SK-N-SH (cell line): ENCODE results near the gene CRP. TPM values are rescaled to one million over a fixed set of nuclear protein-coding genes. Genes with fewer than 3 reads are reported as not detected.

Source experiments
- CTCF ChIA-PET: fragments of 300-600, 350-600 bp; formaldehyde crosslinking; extraction: SDS; loops from one replicate; lab custom pipeline; 2021; lab: Yijun Ruan, JAX
- POLR2A ChIA-PET: fragments of 350-600 bp; sonication (Branson Sonifier 250); formaldehyde crosslinking; extraction: SDS; loops from one replicate; lab custom pipeline; 2020; ENCODE audit warnings: antibody characterized with exemption, inconsistent platforms; lab: Yijun Ruan, JAX
- DNase-seq: peaks from one replicate; pipeline ENCODE4 v3.0.0; 2012
- H2AFZ ChIP-seq: fragments of 200-600 bp; sonication (generic); 2 replicates; pipeline ENCODE4 v1.8.1; 2016; ENCODE audit warnings: antibody characterized with exemption, mild to moderate bottlenecking, low read depth
- H3F3A ChIP-seq: fragments of 200-600 bp; sonication (generic); replicated peaks from 2 replicates; pipeline ENCODE3; 2016; ENCODE audit warnings: antibody characterized with exemption, mild to moderate bottlenecking; ENCODE audit not compliant: insufficient read depth
- H3K27ac ChIP-seq, 2 experiments: fragments of 200-500 bp in 1 of 2; fragments of 200-600 bp in 1 of 2; sonication (Bioruptor generic) in 1 of 2; sonication (generic), shearing (Covaris generic) in 1 of 2; 2 replicates each; pipeline versions ENCODE4 v1.5.1 to v1.6.1; 2014 to 2016; ENCODE audit warnings: low read depth in 2 of 2, inconsistent platforms in 1 of 2, low read length in 1 of 2, mild to moderate bottlenecking in 1 of 2, mixed read lengths in 1 of 2
- H3K27me3 ChIP-seq: fragments of 200-600 bp; sonication (generic), shearing (Covaris generic); 2 replicates; pipeline ENCODE4 v1.6.1; 2016; ENCODE audit warnings: mixed run types; ENCODE audit not compliant: insufficient read depth
- H3K36me3 ChIP-seq, 2 experiments: fragments of 200-500 bp in 1 of 2; fragments of 200-600 bp in 1 of 2; sonication (Bioruptor generic) in 1 of 2; sonication (generic) in 1 of 2; replicated peaks in 1 of 2; 2 replicates each; pipeline versions ENCODE3 to v1.5.1; 2014 to 2016; ENCODE audit warnings: low read length in 1 of 2, mild to moderate bottlenecking in 1 of 2; ENCODE audit not compliant: insufficient read depth in 2 of 2, control insufficient read depth in 1 of 2
- H3K4me1 ChIP-seq, 2 experiments: fragments of 200-500 bp in 1 of 2; fragments of 200-600 bp in 1 of 2; sonication (Bioruptor generic) in 1 of 2; sonication (generic), shearing (Covaris generic) in 1 of 2; 2 replicates each; pipeline versions ENCODE4 v1.5.1 to v1.6.1; 2014 to 2016; ENCODE audit warnings: low read depth in 1 of 2, low read length in 1 of 2, mixed run types in 1 of 2; ENCODE audit not compliant: insufficient read depth in 2 of 2, control insufficient read depth in 1 of 2
- H3K4me2 ChIP-seq: fragments of 200-600 bp; sonication (generic), shearing (Covaris generic); 2 replicates; pipeline ENCODE4 v1.6.1; 2017; ENCODE audit warnings: mixed run types
- H3K4me3 ChIP-seq, 2 experiments: fragments of 200-500 bp in 1 of 2; fragments of 200-600 bp in 1 of 2; sonication (Bioruptor generic) in 1 of 2; sonication (generic), shearing (Covaris generic) in 1 of 2; 2 replicates each; pipeline versions ENCODE4 v1.5.1 to v1.8.1; 2014 to 2016; ENCODE audit warnings: low read depth in 2 of 2, inconsistent platforms in 1 of 2, low read length in 1 of 2, mild to moderate bottlenecking in 1 of 2, mixed read lengths in 1 of 2, moderate library complexity in 1 of 2
- H3K79me2 ChIP-seq: fragments of 200-600 bp; sonication (generic); 2 replicates; pipeline ENCODE4 v1.8.1; 2017; ENCODE audit warnings: mild to moderate bottlenecking; ENCODE audit not compliant: insufficient read depth
- H3K9ac ChIP-seq: fragments of 200-600 bp; sonication (generic); 2 replicates; pipeline ENCODE4 v1.6.1; 2017; ENCODE audit warnings: mixed run types
- H3K9me2 ChIP-seq: fragments of 200-600 bp; sonication (generic); 2 replicates; pipeline ENCODE4 v1.6.1; 2017; ENCODE audit warnings: mixed run types
- H3K9me3 ChIP-seq: fragments of 200-600 bp; sonication (generic); 2 replicates; pipeline ENCODE4 v1.6.1; 2017; ENCODE audit warnings: mixed run types, mild to moderate bottlenecking, moderate library complexity
- H4K20me1 ChIP-seq: fragments of 200-600 bp; sonication (generic); 2 replicates; pipeline ENCODE4 v1.6.1; 2017; ENCODE audit warnings: mild to moderate bottlenecking, mixed run types; ENCODE audit not compliant: insufficient read depth
- EP300 ChIP-seq, 2 experiments: IDR thresholded peaks; 2 replicates each; pipeline versions ENCODE4 v1.4.0 to v1.6.1; 2012; ENCODE audit warnings: borderline replicate concordance in 1 of 2, low read depth in 1 of 2, low read length in 1 of 2
- FOXJ3 ChIP-seq: sonication (generic); formaldehyde crosslinking; IDR thresholded peaks from 2 replicates; pipeline ENCODE4 v1.5.1; 2020; ENCODE audit warnings: mild to moderate bottlenecking, missing genetic modification reagents
- FOXM1 ChIP-seq: IDR thresholded peaks from 2 replicates; pipeline ENCODE4 v1.4.0; 2012; ENCODE audit warnings: low read depth, mild to moderate bottlenecking
- GABPA ChIP-seq: IDR thresholded peaks from 2 replicates; pipeline ENCODE4 v1.4.0; 2012; ENCODE audit warnings: low read depth, mild to moderate bottlenecking
- GATA2 ChIP-seq: sonication (generic); formaldehyde crosslinking; IDR thresholded peaks from 2 replicates; pipeline ENCODE4 v1.5.0; 2020; ENCODE audit warnings: mild to moderate bottlenecking, missing genetic modification reagents
- JUND ChIP-seq: IDR thresholded peaks from 2 replicates; pipeline ENCODE4 v1.4.0; 2012
- MEF2A ChIP-seq: IDR thresholded peaks from 2 replicates; pipeline ENCODE4 v1.4.0; 2012; ENCODE audit warnings: low read depth, borderline replicate concordance
- MXI1 ChIP-seq: IDR thresholded peaks from 2 replicates; pipeline ENCODE4 v1.6.1; 2012; ENCODE audit warnings: mild to moderate bottlenecking, low read depth, low read length, improper control_type of control experiment
- NRF1 ChIP-seq: IDR thresholded peaks from 2 replicates; pipeline ENCODE4 v1.6.1; 2012; ENCODE audit warnings: low read depth, mild to moderate bottlenecking, low read length
- POLR2AphosphoS5 ChIP-seq: IDR thresholded peaks from 2 replicates; pipeline ENCODE4 v1.6.1; 2012; ENCODE audit warnings: low read depth, low read length
- RAD21 ChIP-seq: IDR thresholded peaks from 2 replicates; pipeline ENCODE4 v1.6.1; 2012; ENCODE audit warnings: mild to moderate bottlenecking, low read length
- RFX5 ChIP-seq: IDR thresholded peaks from 2 replicates; pipeline ENCODE4 v1.6.1; 2012; ENCODE audit warnings: mild to moderate bottlenecking, improper control_type of control experiment, low read length
- SMC3 ChIP-seq: IDR thresholded peaks from 2 replicates; pipeline ENCODE4 v1.6.1; 2012; ENCODE audit warnings: low read depth, low read length, improper control_type of control experiment
- TAF1 ChIP-seq: IDR thresholded peaks from 2 replicates; pipeline ENCODE4 v1.6.1; 2012; ENCODE audit warnings: low read depth, mild to moderate bottlenecking, low read length, moderate library complexity, borderline replicate concordance
- TCF12 ChIP-seq: IDR thresholded peaks from 2 replicates; pipeline ENCODE4 v1.4.0; 2012
- WGBS: methylation state at CpG from one replicate; pipeline ENCODE4 v1.1.6; 2017; ENCODE audit warnings: low lambda C conversion rate; 5-methylcytosine and 5-hydroxymethylcytosine counted together
- polyA plus RNA-seq, 3 experiments: library from polyadenylated mRNA; depleted of rRNA; stranded (reverse); fragments of >200 nt; gene quantifications; 2 replicates each; pipeline ENCODE4 v1.2.3, GENCODE V29; 2012
- TF ChIP-seq, protein P1 (sequence below): IDR thresholded peaks from 2 replicates; pipeline ENCODE4 v1.4.0; 2012; ENCODE audit warnings: low read depth
- TF ChIP-seq, protein P2 (sequence below): IDR thresholded peaks from 2 replicates; pipeline ENCODE4 v1.6.1; 2012; ENCODE audit warnings: mild to moderate bottlenecking, low read depth, low read length, moderate library complexity
- TF ChIP-seq, protein P3 (sequence below): fragments of 150-350 bp; IDR thresholded peaks from 2 replicates; pipeline ENCODE4 v1.6.1; 2016; ENCODE audit warnings: mild to moderate bottlenecking, low read depth, low read length
- TF ChIP-seq, protein P4 (sequence below): IDR thresholded peaks from 2 replicates; pipeline ENCODE4 v1.4.0; 2012; ENCODE audit warnings: low read depth, borderline replicate concordance
- TF ChIP-seq, protein P5 (sequence below): fragments of 200-600 bp; sonication (generic); IDR thresholded peaks from 2 replicates; pipeline ENCODE4 v1.6.1; 2017; ENCODE audit warnings: antibody characterized with exemption, mild to moderate bottlenecking, moderate library complexity

CRP gene
- polyA plus RNA-seq, 1 of the 3 experiments (the other 2 are of a cell fraction) = not detected

DNA sequence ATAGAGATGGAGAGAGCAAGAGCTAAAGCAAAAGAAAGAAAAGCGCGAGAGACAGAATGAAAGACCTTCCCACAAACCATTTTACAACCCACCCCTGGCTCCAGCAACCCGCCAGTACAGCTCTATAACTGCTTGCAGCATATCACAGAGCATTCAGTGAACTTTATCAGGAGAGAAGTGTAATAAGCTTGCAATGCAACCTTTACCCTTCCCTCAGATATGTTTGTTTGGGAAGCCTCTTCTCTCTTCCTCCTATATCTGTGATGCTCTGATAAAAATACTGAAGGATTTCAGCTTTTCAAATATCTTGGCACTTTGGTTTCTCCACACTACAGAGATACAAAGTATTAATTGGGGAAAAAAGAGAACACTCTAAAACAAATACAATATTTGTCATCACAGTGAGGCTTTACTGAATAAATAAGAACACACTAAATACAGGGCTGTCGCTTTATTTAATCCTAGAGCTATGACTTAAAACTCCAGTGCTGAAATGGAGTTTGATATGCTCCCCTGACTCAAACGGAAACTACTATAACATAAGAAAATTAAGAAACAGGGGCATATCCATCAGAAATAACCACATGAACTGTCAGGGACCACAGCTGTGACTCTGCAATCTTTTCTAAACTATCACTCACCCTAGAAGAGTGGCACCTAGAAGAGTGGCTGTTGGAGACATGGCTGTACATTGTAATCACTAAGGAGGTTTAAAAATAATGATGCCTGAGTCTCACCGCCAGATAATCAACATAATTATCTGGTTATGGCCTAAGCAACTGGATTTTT is 6.7 kb downstream of the CRP start:
- no peaks in the 10 kb centered on the region for H3K9me3 ChIP-seq
- ChIA-PET POLR2A (no interaction called here), CTCF (interaction anchor here (0.6 to 1.2 kb wide), 2 partner anchors 13 to 30 kb away, joined by 3 read pairs; no protein-coding TSS in a partner anchor)
- H3K9ac ChIP-seq = no peak overlapping the region
- no peaks in the 10 kb centered on the region for H3K27me3 ChIP-seq
- 31% methylated on average over 6 of the region's 6 CpGs for WGBS
- H3K36me3 ChIP-seq = no peaks in the 10 kb centered on the region
- H3K4me1 ChIP-seq = no peaks in the 10 kb centered on the region
- no peak overlapping the region for H2AFZ ChIP-seq
- no peaks in the 10 kb centered on the region for H3F3A ChIP-seq
- no peak for DNase-seq
- H3K9me2 ChIP-seq = no peaks in the 10 kb centered on the region
- H3K4me3 ChIP-seq = no peak overlapping the region
- no peaks in the 10 kb centered on the region for H4K20me1 ChIP-seq
- H3K4me2 ChIP-seq = no peak overlapping the region
- TF ChIP-seq TCF12 = no peak
- TF ChIP-seq, protein P1, sequence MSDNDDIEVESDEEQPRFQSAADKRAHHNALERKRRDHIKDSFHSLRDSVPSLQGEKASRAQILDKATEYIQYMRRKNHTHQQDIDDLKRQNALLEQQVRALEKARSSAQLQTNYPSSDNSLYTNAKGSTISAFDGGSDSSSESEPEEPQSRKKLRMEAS = no peak
- H3K27ac ChIP-seq = no peak overlapping the region
- H3K79me2 ChIP-seq = no peaks in the 10 kb centered on the region

DNA sequence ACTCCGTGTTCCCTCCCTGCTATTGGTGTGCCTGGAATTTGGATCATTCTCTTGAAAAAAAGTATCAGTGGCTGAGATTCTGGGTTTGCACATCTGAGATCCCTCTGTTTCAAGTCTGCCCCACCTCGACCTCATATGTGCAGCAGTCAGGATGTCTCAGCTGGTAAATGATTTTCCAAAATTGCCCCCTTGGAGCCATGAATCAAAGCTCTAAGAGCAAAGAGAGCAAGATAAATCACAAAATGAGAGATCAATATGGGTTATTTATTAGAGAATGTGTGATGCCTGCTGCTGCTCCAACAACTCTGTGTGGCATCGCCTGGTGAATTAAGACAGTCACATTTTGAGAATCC is 8.5 kb downstream of the CRP start:
- no peaks in the 10 kb centered on the region for H3K36me3 ChIP-seq
- DNase-seq = no peak
- H3F3A ChIP-seq = no peaks in the 10 kb centered on the region
- H3K9ac ChIP-seq = no peak overlapping the region
- H3K79me2 ChIP-seq = no peaks in the 10 kb centered on the region
- no peaks in the 10 kb centered on the region for H4K20me1 ChIP-seq
- no peaks in the 10 kb centered on the region for H3K9me2 ChIP-seq
- no peak overlapping the region for H3K4me2 ChIP-seq
- no peak overlapping the region for H3K4me3 ChIP-seq
- TF ChIP-seq MEF2A = no peak
- TF ChIP-seq, protein P1 = no peak
- no peak for TF ChIP-seq TCF12
- no peak for TF ChIP-seq NRF1
- TF ChIP-seq FOXJ3 (CRISPR knock-in tag) = no peak
- TF ChIP-seq JUND = no peak
- TF ChIP-seq, protein P2, sequence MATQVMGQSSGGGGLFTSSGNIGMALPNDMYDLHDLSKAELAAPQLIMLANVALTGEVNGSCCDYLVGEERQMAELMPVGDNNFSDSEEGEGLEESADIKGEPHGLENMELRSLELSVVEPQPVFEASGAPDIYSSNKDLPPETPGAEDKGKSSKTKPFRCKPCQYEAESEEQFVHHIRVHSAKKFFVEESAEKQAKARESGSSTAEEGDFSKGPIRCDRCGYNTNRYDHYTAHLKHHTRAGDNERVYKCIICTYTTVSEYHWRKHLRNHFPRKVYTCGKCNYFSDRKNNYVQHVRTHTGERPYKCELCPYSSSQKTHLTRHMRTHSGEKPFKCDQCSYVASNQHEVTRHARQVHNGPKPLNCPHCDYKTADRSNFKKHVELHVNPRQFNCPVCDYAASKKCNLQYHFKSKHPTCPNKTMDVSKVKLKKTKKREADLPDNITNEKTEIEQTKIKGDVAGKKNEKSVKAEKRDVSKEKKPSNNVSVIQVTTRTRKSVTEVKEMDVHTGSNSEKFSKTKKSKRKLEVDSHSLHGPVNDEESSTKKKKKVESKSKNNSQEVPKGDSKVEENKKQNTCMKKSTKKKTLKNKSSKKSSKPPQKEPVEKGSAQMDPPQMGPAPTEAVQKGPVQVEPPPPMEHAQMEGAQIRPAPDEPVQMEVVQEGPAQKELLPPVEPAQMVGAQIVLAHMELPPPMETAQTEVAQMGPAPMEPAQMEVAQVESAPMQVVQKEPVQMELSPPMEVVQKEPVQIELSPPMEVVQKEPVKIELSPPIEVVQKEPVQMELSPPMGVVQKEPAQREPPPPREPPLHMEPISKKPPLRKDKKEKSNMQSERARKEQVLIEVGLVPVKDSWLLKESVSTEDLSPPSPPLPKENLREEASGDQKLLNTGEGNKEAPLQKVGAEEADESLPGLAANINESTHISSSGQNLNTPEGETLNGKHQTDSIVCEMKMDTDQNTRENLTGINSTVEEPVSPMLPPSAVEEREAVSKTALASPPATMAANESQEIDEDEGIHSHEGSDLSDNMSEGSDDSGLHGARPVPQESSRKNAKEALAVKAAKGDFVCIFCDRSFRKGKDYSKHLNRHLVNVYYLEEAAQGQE = no peak
- no peak for TF ChIP-seq POLR2AphosphoS5
- TF ChIP-seq RAD21 = no peak
- no peak for TF ChIP-seq RFX5
- no peak for TF ChIP-seq EP300 (IDR thresholded peaks at IDR 0.05; ENCODE audit: borderline replicate concordance in 1 of 2, low read depth in 1 of 2, low read length in 1 of 2)
- no peak for TF ChIP-seq SMC3
- no peak for TF ChIP-seq TAF1
- TF ChIP-seq MXI1 = no peak
- TF ChIP-seq GATA2 (CRISPR knock-in tag) = no peak
- TF ChIP-seq, protein P3, sequence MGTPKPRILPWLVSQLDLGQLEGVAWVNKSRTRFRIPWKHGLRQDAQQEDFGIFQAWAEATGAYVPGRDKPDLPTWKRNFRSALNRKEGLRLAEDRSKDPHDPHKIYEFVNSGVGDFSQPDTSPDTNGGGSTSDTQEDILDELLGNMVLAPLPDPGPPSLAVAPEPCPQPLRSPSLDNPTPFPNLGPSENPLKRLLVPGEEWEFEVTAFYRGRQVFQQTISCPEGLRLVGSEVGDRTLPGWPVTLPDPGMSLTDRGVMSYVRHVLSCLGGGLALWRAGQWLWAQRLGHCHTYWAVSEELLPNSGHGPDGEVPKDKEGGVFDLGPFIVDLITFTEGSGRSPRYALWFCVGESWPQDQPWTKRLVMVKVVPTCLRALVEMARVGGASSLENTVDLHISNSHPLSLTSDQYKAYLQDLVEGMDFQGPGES = no peak
- TF ChIP-seq FOXM1 = no peak
- no peak for TF ChIP-seq GABPA
- TF ChIP-seq, protein P4, sequence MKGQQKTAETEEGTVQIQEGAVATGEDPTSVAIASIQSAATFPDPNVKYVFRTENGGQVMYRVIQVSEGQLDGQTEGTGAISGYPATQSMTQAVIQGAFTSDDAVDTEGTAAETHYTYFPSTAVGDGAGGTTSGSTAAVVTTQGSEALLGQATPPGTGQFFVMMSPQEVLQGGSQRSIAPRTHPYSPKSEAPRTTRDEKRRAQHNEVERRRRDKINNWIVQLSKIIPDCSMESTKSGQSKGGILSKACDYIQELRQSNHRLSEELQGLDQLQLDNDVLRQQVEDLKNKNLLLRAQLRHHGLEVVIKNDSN = no peak
- TF ChIP-seq, protein P5, sequence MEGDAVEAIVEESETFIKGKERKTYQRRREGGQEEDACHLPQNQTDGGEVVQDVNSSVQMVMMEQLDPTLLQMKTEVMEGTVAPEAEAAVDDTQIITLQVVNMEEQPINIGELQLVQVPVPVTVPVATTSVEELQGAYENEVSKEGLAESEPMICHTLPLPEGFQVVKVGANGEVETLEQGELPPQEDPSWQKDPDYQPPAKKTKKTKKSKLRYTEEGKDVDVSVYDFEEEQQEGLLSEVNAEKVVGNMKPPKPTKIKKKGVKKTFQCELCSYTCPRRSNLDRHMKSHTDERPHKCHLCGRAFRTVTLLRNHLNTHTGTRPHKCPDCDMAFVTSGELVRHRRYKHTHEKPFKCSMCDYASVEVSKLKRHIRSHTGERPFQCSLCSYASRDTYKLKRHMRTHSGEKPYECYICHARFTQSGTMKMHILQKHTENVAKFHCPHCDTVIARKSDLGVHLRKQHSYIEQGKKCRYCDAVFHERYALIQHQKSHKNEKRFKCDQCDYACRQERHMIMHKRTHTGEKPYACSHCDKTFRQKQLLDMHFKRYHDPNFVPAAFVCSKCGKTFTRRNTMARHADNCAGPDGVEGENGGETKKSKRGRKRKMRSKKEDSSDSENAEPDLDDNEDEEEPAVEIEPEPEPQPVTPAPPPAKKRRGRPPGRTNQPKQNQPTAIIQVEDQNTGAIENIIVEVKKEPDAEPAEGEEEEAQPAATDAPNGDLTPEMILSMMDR = no peak
- no peaks in the 10 kb centered on the region for H3K27me3 ChIP-seq
- H3K9me3 ChIP-seq = no peaks in the 10 kb centered on the region
- H2AFZ ChIP-seq = no peak overlapping the region
- no peak overlapping the region for H3K27ac ChIP-seq
- no peaks in the 10 kb centered on the region for H3K4me1 ChIP-seq
- WGBS = 1% methylated on average over 3 of the region's 3 CpGs
- POLR2A ChIA-PET = no interaction called here
- CTCF ChIA-PET = no interaction called here
